Esophagus squamous epithelium (tissue), 5 donors: ENCODE data around the gene PAK1. TPM values are rescaled to one million over a fixed set of nuclear protein-coding genes. Genes with fewer than 3 reads are reported as not detected.
"Not testable (repeated sequence)": the region's sequence is repeated elsewhere in the genome, so short reads cannot be mapped to it uniquely, and the experiment has no call there.

ENCODE experiments used
- DNase-seq: peaks from one replicate; lab custom pipeline; 2025; lab: John Stamatoyannopoulos, UW
- H3K27ac ChIP-seq, 4 donors: fragments of 200-600 bp; sonication (generic); one replicate each; pipeline ENCODE4 v1.5.1; 2016 to 2019; ENCODE audit warnings: mild to moderate bottlenecking in 1 of 4
- H3K27me3 ChIP-seq, 4 donors: fragments of 200-600 bp; sonication (generic); 1 replicate in 3 of 4; 2 replicates in 1 of 4; pipeline versions ENCODE4 v1.5.1 to v1.6.0; 2017 to 2021; ENCODE audit warnings: antibody characterized with exemption in 1 of 4
- H3K36me3 ChIP-seq, 3 donors: fragments of 200-600 bp; sonication (generic); one replicate each; pipeline ENCODE4 v1.5.1; 2016 to 2019
- H3K4me1 ChIP-seq, 3 donors: fragments of 200-600 bp; sonication (generic); one replicate each; pipeline ENCODE4 v1.5.1; 2017 to 2019
- H3K4me3 ChIP-seq, 4 donors: fragments of 200-600 bp; sonication (generic); 1 replicate in 3 of 4; 2 replicates in 1 of 4; pipeline ENCODE4 v1.5.1; 2016 to 2019; ENCODE audit warnings: mild to moderate bottlenecking in 2 of 4, moderate library complexity in 1 of 4
- H3K9me3 ChIP-seq, 3 donors: fragments of 200-600 bp; sonication (generic); one replicate each; pipeline ENCODE4 v1.5.1; 2016 to 2019
- POLR2A ChIP-seq, 4 donors: fragments of 450-650 bp; IDR thresholded peaks; one replicate each; pipeline ENCODE4 v1.6.1; 2017; ENCODE audit warnings: antibody characterized with exemption in 4 of 4, mild to moderate bottlenecking in 4 of 4, moderate library complexity in 3 of 4
- WGBS, 2 donors: methylation state at CpG; one replicate each; pipeline ENCODE4 v1.1.5; 2018; 5-methylcytosine and 5-hydroxymethylcytosine counted together
- intact Hi-C: fragments of 100-400 bp; cut with DNase I; formaldehyde crosslinking; loops from one replicate; pipeline ENCODE4 v1.15.0; 2022
- total RNA-seq, 4 donors: library from RNA; depleted of rRNA; stranded (reverse); fragments of >200 nt; gene quantifications; one replicate each; pipeline ENCODE4 v1.1.0, GENCODE V29; 2016
- TF ChIP-seq, protein P1 (sequence below), 6 experiments: fragments of 450-650 bp in 4 of 6; fragments of 200-600 bp in 2 of 6; sonication (generic) in 2 of 6; IDR thresholded peaks; one replicate each; pipeline ENCODE4 v1.5.1; 2016 to 2019; ENCODE audit warnings: antibody characterized with exemption in 6 of 6, mild to moderate bottlenecking in 4 of 6, moderate library complexity in 4 of 6
- donor health status: DM: yes; HTN: yes; CAD: no.

Gene PAK1
- total RNA-seq, 4 donors from 2014 or later, result 17.4 to 41.6 (median 24.8) TPM

DNA sequence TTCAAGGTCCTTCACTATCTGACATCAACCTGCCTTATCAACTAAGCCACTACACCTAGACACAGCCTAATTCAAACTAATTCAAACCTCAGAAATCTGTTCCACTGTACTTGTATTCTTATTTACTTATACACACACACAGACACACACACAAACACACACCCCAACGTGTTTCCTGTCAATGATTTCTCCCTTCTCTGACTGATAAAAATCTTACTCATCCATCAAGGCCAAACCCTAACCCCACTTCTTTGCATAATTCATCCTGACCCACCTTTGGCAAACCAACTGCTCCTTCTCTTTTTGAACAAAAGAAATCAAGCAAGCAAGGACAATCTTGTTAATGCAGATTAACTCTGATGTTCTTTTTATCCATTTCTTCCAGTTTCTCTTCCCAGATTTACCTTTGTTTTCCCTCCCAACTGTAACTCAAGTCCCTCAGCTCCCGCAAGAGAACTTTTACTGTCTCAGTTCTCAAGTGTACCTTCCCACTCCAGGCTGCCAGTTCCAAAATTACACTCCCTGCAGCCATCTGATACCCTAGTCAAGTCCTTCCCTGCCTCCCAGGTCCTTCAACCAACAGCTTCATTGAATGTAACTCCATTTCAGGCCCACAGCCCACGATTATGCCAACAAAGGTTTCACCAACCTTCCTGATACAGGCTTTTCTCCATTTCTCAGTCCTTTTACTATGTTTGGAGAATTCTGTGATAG is 78.3 kb downstream of the PAK1 start:
- H3K27me3 ChIP-seq, result no peaks in the 10 kb centered on the region
- no peak overlapping the region for H3K4me3 ChIP-seq
- peaks cover 0 to 24% (median 0%) of the 10 kb centered on the region in 3 donors for H3K4me1 ChIP-seq
- intact Hi-C loops, result no loop called here
- 71 to 72% methylated on average over 3 of the region's 3 CpGs for WGBS, 2 donors
- H3K27ac ChIP-seq, result no peak overlapping the region
- H3K9me3 ChIP-seq, result no peaks in the 10 kb centered on the region
- peaks cover 0 to 11% (median 0%) of the 10 kb centered on the region in 3 donors for H3K36me3 ChIP-seq
- DNase-seq, result no peak
- TF ChIP-seq, protein P1, sequence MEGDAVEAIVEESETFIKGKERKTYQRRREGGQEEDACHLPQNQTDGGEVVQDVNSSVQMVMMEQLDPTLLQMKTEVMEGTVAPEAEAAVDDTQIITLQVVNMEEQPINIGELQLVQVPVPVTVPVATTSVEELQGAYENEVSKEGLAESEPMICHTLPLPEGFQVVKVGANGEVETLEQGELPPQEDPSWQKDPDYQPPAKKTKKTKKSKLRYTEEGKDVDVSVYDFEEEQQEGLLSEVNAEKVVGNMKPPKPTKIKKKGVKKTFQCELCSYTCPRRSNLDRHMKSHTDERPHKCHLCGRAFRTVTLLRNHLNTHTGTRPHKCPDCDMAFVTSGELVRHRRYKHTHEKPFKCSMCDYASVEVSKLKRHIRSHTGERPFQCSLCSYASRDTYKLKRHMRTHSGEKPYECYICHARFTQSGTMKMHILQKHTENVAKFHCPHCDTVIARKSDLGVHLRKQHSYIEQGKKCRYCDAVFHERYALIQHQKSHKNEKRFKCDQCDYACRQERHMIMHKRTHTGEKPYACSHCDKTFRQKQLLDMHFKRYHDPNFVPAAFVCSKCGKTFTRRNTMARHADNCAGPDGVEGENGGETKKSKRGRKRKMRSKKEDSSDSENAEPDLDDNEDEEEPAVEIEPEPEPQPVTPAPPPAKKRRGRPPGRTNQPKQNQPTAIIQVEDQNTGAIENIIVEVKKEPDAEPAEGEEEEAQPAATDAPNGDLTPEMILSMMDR (IDR thresholded peaks at IDR 0.05), result no peak
- no peak for TF ChIP-seq POLR2A (IDR thresholded peaks at IDR 0.05)

DNA sequence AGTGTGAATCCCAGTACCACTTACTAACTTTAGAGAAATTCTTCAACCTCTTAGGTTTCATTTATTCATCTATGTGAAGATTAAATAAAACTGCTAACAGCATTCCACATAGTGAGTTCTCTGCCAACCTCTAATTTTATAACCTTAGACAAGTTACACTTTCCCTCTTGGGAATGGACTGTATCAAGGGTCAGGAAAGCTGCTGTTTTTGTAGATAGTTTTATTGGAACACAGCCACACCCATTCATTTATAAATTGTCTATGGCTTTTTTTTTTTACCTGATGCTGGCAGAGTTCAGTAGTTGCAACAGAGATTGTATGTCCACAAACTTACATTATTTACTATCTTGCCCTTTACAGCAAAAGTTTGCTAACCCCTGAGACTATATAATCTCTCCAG is 81.1 kb downstream of the PAK1 start:
- intact Hi-C loops, result no loop called here
- Histone ChIP-seq H3K27ac (no peak overlapping the region), H3K36me3 (peaks cover 0 to 11% (median 0%) of the 10 kb centered on the region in 3 donors), H3K27me3 (no peaks in the 10 kb centered on the region), H3K4me3 (no peak overlapping the region), H3K4me1 (peaks cover 0 to 19% (median 0%) of the 10 kb centered on the region in 3 donors), H3K9me3 (no peaks in the 10 kb centered on the region)
- TF ChIP-seq, protein P1 (IDR thresholded peaks at IDR 0.05), result no peak
- no peak for TF ChIP-seq POLR2A (IDR thresholded peaks at IDR 0.05)
- DNase-seq, result no peak

DNA sequence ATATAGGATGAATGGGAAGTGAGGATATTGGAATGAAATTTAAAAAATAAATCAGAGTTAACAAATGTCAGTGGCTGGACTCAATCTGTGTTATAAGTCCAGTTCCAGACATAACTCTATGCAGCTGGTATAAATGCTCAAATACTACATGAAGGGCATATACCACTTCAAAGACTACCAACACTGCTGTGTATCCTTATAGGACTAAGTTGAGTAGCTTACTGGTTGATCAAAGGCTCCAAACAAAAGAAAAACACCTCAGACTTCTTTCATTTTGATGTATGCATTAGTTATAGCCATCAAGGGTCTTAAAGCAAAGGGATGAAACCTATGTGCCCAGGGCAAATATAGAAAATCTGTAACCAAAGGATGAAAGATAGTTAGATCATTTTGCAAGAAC is 86.2 kb downstream of the PAK1 start:
- Histone ChIP-seq H3K36me3 (peaks cover 0 to 18% (median 0%) of the 10 kb centered on the region in 3 donors), H3K9me3 (no peaks in the 10 kb centered on the region), H3K4me3 (no peak overlapping the region), H3K4me1 (peaks cover 0 to 16% (median 0%) of the 10 kb centered on the region in 3 donors), H3K27me3 (no peaks in the 10 kb centered on the region), H3K27ac (no peak overlapping the region)
- no peak for DNase-seq
- intact Hi-C loops, result no loop called here
- TF ChIP-seq, protein P1 (IDR thresholded peaks at IDR 0.05), result no peak
- TF ChIP-seq POLR2A (IDR thresholded peaks at IDR 0.05), result no peak

DNA sequence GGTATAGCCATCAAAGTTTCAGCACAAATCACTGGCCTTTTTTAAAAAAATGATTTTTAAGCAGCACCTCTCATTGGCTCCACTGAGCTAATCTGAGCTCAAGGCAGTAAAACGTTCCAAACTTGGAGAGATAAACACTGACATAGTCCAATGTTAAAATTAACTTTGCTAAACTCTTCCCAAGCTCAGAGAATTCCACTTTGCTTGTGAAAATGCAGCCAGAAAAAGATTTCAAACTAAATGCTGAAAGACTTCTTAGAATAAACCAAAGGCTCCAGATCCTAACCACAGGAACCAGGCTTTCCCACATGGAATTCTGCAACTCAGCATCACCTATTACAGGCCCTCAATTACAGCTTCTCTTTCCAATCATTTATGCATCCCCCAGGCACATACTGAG is 87.7 kb downstream of the PAK1 start:
- Histone ChIP-seq H3K4me3 (no peak overlapping the region), H3K4me1 (peaks cover 0 to 23% (median 6%) of the 10 kb centered on the region in 3 donors), H3K36me3 (peaks cover 0 to 12% (median 0%) of the 10 kb centered on the region in 3 donors), H3K27ac (no peak overlapping the region), H3K9me3 (no peaks in the 10 kb centered on the region), H3K27me3 (no peaks in the 10 kb centered on the region)
- intact Hi-C loops, result no loop called here
- 56 to 60% methylated on average over 1 of the region's 1 CpG for WGBS, 2 donors
- TF ChIP-seq, protein P1 (IDR thresholded peaks at IDR 0.05), result no peak
- no peak for TF ChIP-seq POLR2A (IDR thresholded peaks at IDR 0.05)
- no peak for DNase-seq

DNA sequence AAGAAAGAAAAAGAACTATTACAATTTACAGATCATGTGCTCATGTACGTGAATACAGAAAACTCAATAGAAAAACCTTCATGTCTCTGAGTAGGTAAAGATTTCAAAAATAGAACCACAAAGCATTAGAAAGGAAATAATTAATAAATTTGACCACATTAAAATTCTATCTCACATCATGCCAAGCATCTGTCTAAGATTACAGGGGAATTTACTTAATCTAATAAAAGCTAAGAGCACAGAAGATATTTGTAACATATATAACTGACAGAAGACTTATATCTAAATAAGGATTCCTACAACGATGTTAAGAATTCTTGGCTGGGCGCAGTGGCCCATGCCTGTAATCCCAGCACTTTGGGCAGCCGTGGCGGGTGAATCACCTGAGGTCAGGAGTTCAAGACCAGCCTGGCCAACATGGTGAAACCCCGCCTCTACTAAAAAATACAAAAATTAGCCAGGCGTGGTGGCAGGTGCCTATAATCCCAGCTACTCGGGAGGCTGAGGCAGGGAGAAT is 88.6 kb downstream of the PAK1 start:
- H3K9me3 ChIP-seq, H3K27me3 ChIP-seq, H3K27ac ChIP-seq, H3K4me3 ChIP-seq, DNase-seq, intact Hi-C loops, H3K36me3 ChIP-seq: not testable (repeated sequence)
- peaks cover 0 to 23% (median 6%) of the 10 kb centered on the region in 3 donors for H3K4me1 ChIP-seq
- 75 to 77% methylated on average over 6 to 8 of the region's 8 CpGs for WGBS, 2 donors
